ENCODE measurements around the gene SLC1A4.

SLC1A4 gene

GRCh38 chr2:64990876-64991275, 1.7 kb downstream of the SLC1A4 start:
- no peak for TF ChIP-seq CTCF (IDR thresholded peaks at IDR 0.05; ENCODE audit: low read depth, low read length)
- H3K4me3 ChIP-seq (replicated peaks in 1 of 2; ENCODE audit: low read depth in 2 of 2, low read length in 2 of 2), result peak overlapping the region in 1 of 2 donors; percentile 71
- no peak for DNase-seq (ENCODE audit: low read depth in 2 of 2)

- no peak overlapping the region for H3K4me3 ChIP-seq (replicated peaks in 1 of 2; ENCODE audit: low read depth in 2 of 2, low read length in 2 of 2)
- no peak for DNase-seq (ENCODE audit: low read depth in 2 of 2)
- TF ChIP-seq CTCF (IDR thresholded peaks at IDR 0.05; ENCODE audit: low read depth, low read length), result no peak
These were observed 3.0 kb downstream of the SLC1A4 start for GRCh38 chr2:64992218-64992617.

- DNase-seq (ENCODE audit: low read depth in 2 of 2), result no peak
- no peak for TF ChIP-seq CTCF (IDR thresholded peaks at IDR 0.05; ENCODE audit: low read depth, low read length)
- H3K4me3 ChIP-seq (replicated peaks in 1 of 2; ENCODE audit: low read depth in 2 of 2, low read length in 2 of 2), result no peak overlapping the region
These were observed 3.8 kb downstream of the SLC1A4 start for GRCh38 chr2:64992990-64993389.

- no peak for TF ChIP-seq CTCF (IDR thresholded peaks at IDR 0.05; ENCODE audit: low read depth, low read length)
- no peak overlapping the region for H3K4me3 ChIP-seq (replicated peaks in 1 of 2; ENCODE audit: low read depth in 2 of 2, low read length in 2 of 2)
These were observed 5.8 kb downstream of the SLC1A4 start for GRCh38 chr2:64995041-64995440.

GRCh38 chr2:64996871-64997307, 7.7 kb downstream of the SLC1A4 start:
- TF ChIP-seq CTCF (IDR thresholded peaks at IDR 0.05; ENCODE audit: low read depth, low read length), result no peak
- DNase-seq (ENCODE audit: low read depth in 2 of 2), result no peak
- no peak overlapping the region for H3K4me3 ChIP-seq (replicated peaks in 1 of 2; ENCODE audit: low read depth in 2 of 2, low read length in 2 of 2)

More at GRCh38 chr2:64995041-64995440, 5.8 kb downstream of the SLC1A4 start:
- DNase-seq (ENCODE audit: low read depth in 2 of 2), result no peak

- DNase-seq (ENCODE audit: low read depth in 2 of 2), result peak; percentile 64
- H3K4me3 ChIP-seq (replicated peaks in 1 of 2; ENCODE audit: low read depth in 2 of 2, low read length in 2 of 2), result no peak overlapping the region
- no peak for TF ChIP-seq CTCF (IDR thresholded peaks at IDR 0.05; ENCODE audit: low read depth, low read length)
These were observed 9.5 kb downstream of the SLC1A4 start for GRCh38 chr2:64998658-64999061.

GRCh38 chr2:64999754-65000153, 10.6 kb downstream of the SLC1A4 start:
- DNase-seq (ENCODE audit: low read depth in 2 of 2), result no peak
- no peak overlapping the region for H3K4me3 ChIP-seq (replicated peaks in 1 of 2; ENCODE audit: low read depth in 2 of 2, low read length in 2 of 2)
- no peak for TF ChIP-seq CTCF (IDR thresholded peaks at IDR 0.05; ENCODE audit: low read depth, low read length)

Data from cardiac fibroblast (primary cell).